Transverse colon (tissue), 4 donors: ENCODE results near the gene XRCC4. TPM values are rescaled to one million over a fixed set of nuclear protein-coding genes. Genes with fewer than 3 reads are reported as not detected.

Experiments used
- DNase-seq: peaks from one replicate; pipeline ENCODE4 v3.0.0-alpha.2; 2019
- H3K27ac ChIP-seq, 4 donors: fragments of 200-600 bp; sonication (generic); 2 replicates each; pipeline ENCODE4 v1.5.1; 2016 to 2018; ENCODE audit warnings: inconsistent platforms in 4 of 4
- H3K27me3 ChIP-seq: fragments of 200-600 bp; sonication (generic); 2 replicates; pipeline ENCODE4 v1.5.1; 2017; ENCODE audit warnings: inconsistent platforms
- H3K36me3 ChIP-seq, 4 donors: fragments of 200-600 bp; sonication (generic); 2 replicates each; pipeline ENCODE4 v1.5.1; 2017 to 2019; ENCODE audit warnings: inconsistent platforms in 4 of 4
- H3K4me1 ChIP-seq, 4 donors: fragments of 200-600 bp; sonication (generic); 2 replicates each; pipeline ENCODE4 v1.5.1; 2017 to 2020; ENCODE audit warnings: inconsistent platforms in 4 of 4
- H3K4me3 ChIP-seq, 4 donors: fragments of 200-600 bp; sonication (generic); 1 replicate in 1 of 4; 2 replicates in 3 of 4; pipeline versions ENCODE4 v1.5.1 to v1.6.1; 2017 to 2019; ENCODE audit warnings: inconsistent platforms in 4 of 4
- H3K9me3 ChIP-seq, 2 donors: fragments of 200-600 bp; sonication (generic); 2 replicates each; pipeline ENCODE4 v1.5.1; 2017 to 2019; ENCODE audit warnings: inconsistent platforms in 2 of 2
- CTCF ChIP-seq, 5 experiments: fragments of 200-600 bp in 3 of 5; fragments of 450-650 bp in 2 of 5; sonication (generic) in 3 of 5; IDR thresholded peaks; 1 replicate in 2 of 5; 2 replicates in 3 of 5; pipeline ENCODE4 v1.5.1; 2016 to 2017; ENCODE audit warnings: antibody characterized with exemption in 5 of 5, inconsistent platforms in 3 of 5, mild to moderate bottlenecking in 2 of 5, moderate library complexity in 1 of 5
- EP300 ChIP-seq: sonication (generic); formaldehyde crosslinking; IDR thresholded peaks from one replicate; pipeline ENCODE4 v1.6.1; 2017; ENCODE audit warnings: antibody characterized with exemption, low read depth
- POLR2A ChIP-seq: fragments of 450-650 bp; IDR thresholded peaks from one replicate; pipeline ENCODE4 v1.6.1; 2016; ENCODE audit warnings: antibody characterized with exemption, mild to moderate bottlenecking, moderate library complexity
- POLR2AphosphoS5 ChIP-seq, 3 donors: sonication (generic); formaldehyde crosslinking; IDR thresholded peaks; one replicate each; pipeline ENCODE4 v1.6.1; 2016; ENCODE audit warnings: antibody characterized with exemption in 3 of 3
- WGBS, 2 donors: methylation state at CpG; one replicate each; pipeline ENCODE4 v1.1.5; 2018; ENCODE audit warnings: low coverage in 1 of 2; 5-methylcytosine and 5-hydroxymethylcytosine counted together
- in situ Hi-C, 4 donors: fragments of 200-750 bp; cut with MboI; loops; one replicate each; pipeline versions ENCODE4 v1.15.0 to v1.15.1; 2017; ENCODE audit warnings: low sequenced_read_pairs in 3 of 4, low pct_ligation_motif_present in 1 of 4, low pct_unique_long_range_greater_than_20kb in 1 of 4
- intact Hi-C: fragments of 100-400 bp; cut with DNase I; formaldehyde crosslinking; loops from one replicate; pipeline ENCODE4 v1.15.1; 2023; ENCODE audit warnings: low total_unique reads
- total RNA-seq, 4 donors: library from RNA; depleted of rRNA; stranded (reverse); fragments of >200 nt; gene quantifications; one replicate each; pipeline ENCODE4 v1.1.0, GENCODE V29; 2016

Gene XRCC4
- total RNA-seq, 4 donors from 2014 or later = 0.60 to 8.1 (median 7.3) TPM; not detected in 1

GRCh38 chr5:83092619-83093018 is 15.3 kb downstream of the XRCC4 start:
- intact Hi-C loops = no loop called here
- 82 to 84% methylated on average over 2 of the region's 2 CpGs for WGBS, 2 donors

GRCh38 chr5:83093692-83094091 is 16.3 kb downstream of the XRCC4 start:
- no peak for DNase-seq
- Histone ChIP-seq H3K9me3 (peaks cover 11 to 17% of the 10 kb centered on the region in 2 donors), H3K27me3 (no peaks in the 10 kb centered on the region), H3K4me1 (no peaks in the 10 kb centered on the region), H3K27ac (no peak overlapping the region), H3K36me3 (no peaks in the 10 kb centered on the region), H3K4me3 (no peak overlapping the region)
- intact Hi-C loops (no loop called here), in situ Hi-C loops (no loop called here)
- TF ChIP-seq CTCF (IDR thresholded peaks at IDR 0.05) (no peak), POLR2AphosphoS5 (IDR thresholded peaks at IDR 0.05) (no peak), POLR2A (no peak), EP300 (no peak)
- WGBS, 2 donors = 91 to 92% methylated on average over 4 of the region's 4 CpGs

More at GRCh38 chr5:83092619-83093018, 15.3 kb downstream of the XRCC4 start:
- in situ Hi-C loops = no loop called here
- H3K36me3 ChIP-seq = no peaks in the 10 kb centered on the region
- no peak for DNase-seq
- no peak overlapping the region for H3K4me3 ChIP-seq
- no peak overlapping the region for H3K27ac ChIP-seq
- TF ChIP-seq POLR2A (no peak), EP300 (no peak), CTCF (IDR thresholded peaks at IDR 0.05) (no peak), POLR2AphosphoS5 (IDR thresholded peaks at IDR 0.05) (no peak)
- peaks cover 11 to 17% of the 10 kb centered on the region in 2 donors for H3K9me3 ChIP-seq
- no peaks in the 10 kb centered on the region for H3K27me3 ChIP-seq
- no peaks in the 10 kb centered on the region for H3K4me1 ChIP-seq

- DNase-seq = no peak
- H3K4me3 ChIP-seq = no peak overlapping the region
- H3K9me3 ChIP-seq = peaks cover 11 to 17% of the 10 kb centered on the region in 2 donors
- no peak for TF ChIP-seq CTCF (IDR thresholded peaks at IDR 0.05)
- no peak for TF ChIP-seq POLR2AphosphoS5 (IDR thresholded peaks at IDR 0.05)
- TF ChIP-seq POLR2A = no peak
- no peak for TF ChIP-seq EP300
- H3K4me1 ChIP-seq = no peaks in the 10 kb centered on the region
- WGBS, 2 donors = 96 to 100% methylated on average over 2 to 3 of the region's 3 CpGs
- H3K27me3 ChIP-seq = no peaks in the 10 kb centered on the region
- no peaks in the 10 kb centered on the region for H3K36me3 ChIP-seq
- in situ Hi-C loops = no loop called here
- intact Hi-C loops = no loop called here
- no peak overlapping the region for H3K27ac ChIP-seq
These were observed 18.0 kb downstream of the XRCC4 start for GRCh38 chr5:83095163-83095956.

- H3K4me3 ChIP-seq = no peak overlapping the region
- 72% methylated on average over 6 of the region's 6 CpGs; no CpG with 5 or more reads in 1 of the 2 donors for WGBS, 2 donors
- no peak for DNase-seq
- no peak for TF ChIP-seq POLR2A
- no peak for TF ChIP-seq POLR2AphosphoS5 (IDR thresholded peaks at IDR 0.05)
- no peak for TF ChIP-seq CTCF (IDR thresholded peaks at IDR 0.05)
- TF ChIP-seq EP300 = no peak
- intact Hi-C loops = no loop called here
- H3K9me3 ChIP-seq = peaks cover 11 to 17% of the 10 kb centered on the region in 2 donors
- H3K27me3 ChIP-seq = no peaks in the 10 kb centered on the region
- in situ Hi-C loops = no loop called here
- no peaks in the 10 kb centered on the region for H3K4me1 ChIP-seq
- no peak overlapping the region for H3K27ac ChIP-seq
- no peaks in the 10 kb centered on the region for H3K36me3 ChIP-seq
These were observed 18.7 kb downstream of the XRCC4 start for GRCh38 chr5:83095957-83096539.
